Measurements from ENCODE around the gene KIF13A.

Gene KIF13A

DNA sequence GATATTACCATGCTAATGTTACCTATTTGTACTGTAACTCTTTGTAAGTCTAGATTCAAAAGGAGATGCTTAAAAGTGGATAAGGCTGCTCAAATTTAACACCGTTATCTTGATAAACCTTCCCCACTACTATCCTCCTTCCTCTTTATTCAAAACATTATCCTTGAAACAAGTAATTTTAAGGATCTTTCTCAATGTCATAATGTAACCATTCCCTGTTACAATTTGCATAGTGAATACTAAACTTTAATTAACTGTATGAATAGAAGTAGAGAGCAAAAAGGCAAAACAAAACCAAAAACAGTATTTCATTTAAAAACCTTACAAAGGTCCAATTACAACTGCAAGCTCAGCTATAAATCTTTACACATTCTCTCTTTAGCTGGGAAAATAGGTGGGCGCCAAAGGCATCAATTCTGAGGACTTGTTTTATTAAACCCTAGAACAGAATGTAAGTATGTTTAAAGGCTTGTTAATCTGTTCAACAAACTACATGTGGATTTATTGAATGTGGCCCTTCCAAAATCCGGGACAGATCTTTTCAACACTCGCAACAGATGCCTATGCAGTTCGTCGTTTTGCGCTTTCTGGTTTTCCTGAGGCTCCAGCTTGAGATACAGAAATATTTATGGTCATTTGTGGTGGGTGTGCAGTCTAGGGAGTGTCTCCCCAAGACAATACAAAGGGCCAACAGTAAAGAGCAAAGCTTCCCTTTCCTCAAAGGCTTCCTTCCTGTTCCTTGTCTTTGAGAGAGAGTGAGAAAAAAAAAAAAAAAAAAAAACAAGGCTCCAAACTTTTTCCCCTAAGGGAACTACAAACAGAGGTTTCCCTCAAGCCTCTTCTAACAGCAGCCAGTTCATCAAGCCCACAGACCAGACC lies 15.1 kb downstream of the KIF13A start:
- no peak overlapping the region for H3K23ac ChIP-seq (ENCODE audit: low read length)
- no peak overlapping the region for H2AK5ac ChIP-seq (ENCODE audit: low read length)
- peak overlapping the region; percentile 49 for H2BK120ac ChIP-seq (ENCODE audit: low read depth, low read length)
- no peak overlapping the region for H3K4me3 ChIP-seq (ENCODE audit: low read length)
- H3K79me1 ChIP-seq (ENCODE audit: low read length): peaks cover 16% of the 10 kb centered on the region
- no peaks in the 10 kb centered on the region for H3K27me3 ChIP-seq (ENCODE audit: insufficient read depth, low read length, poor library complexity)
- 100% methylated on average over 1 of the region's 7 CpGs for WGBS (ENCODE audit: extremely low coverage, insufficient coverage, low lambda C conversion rate)
- H3K79me2 ChIP-seq (ENCODE audit: control insufficient read depth, insufficient read depth, low read length): peaks cover 9% of the 10 kb centered on the region
- H3K4me1 ChIP-seq (ENCODE audit: control insufficient read depth, low read depth, low read length): peaks cover 8% of the 10 kb centered on the region
- no peak overlapping the region for H3K4ac ChIP-seq (ENCODE audit: low read depth, low read length)
- no peak overlapping the region for H3K27ac ChIP-seq (ENCODE audit: low read depth, low read length)
- no peaks in the 10 kb centered on the region for H3K36me3 ChIP-seq (ENCODE audit: control insufficient read depth, insufficient read depth, low read length)
- DNase-seq: peak; percentile 40
- H2BK5ac ChIP-seq (ENCODE audit: low read length): no peak overlapping the region
- H3K9ac ChIP-seq (ENCODE audit: low read length): peak overlapping the region; percentile 23
- H2BK15ac ChIP-seq (replicated peaks; ENCODE audit: low read depth): no peak overlapping the region
- H3K18ac ChIP-seq (ENCODE audit: low read length): peak overlapping the region; percentile 91
- no peak overlapping the region for H3K4me2 ChIP-seq (ENCODE audit: low read length)
- H4K5ac ChIP-seq (ENCODE audit: low read length): no peak overlapping the region
- H4K8ac ChIP-seq (ENCODE audit: low read depth, low read length): no peak overlapping the region
- peak overlapping the region; percentile 44 for H3K56ac ChIP-seq (ENCODE audit: low read length)

DNA sequence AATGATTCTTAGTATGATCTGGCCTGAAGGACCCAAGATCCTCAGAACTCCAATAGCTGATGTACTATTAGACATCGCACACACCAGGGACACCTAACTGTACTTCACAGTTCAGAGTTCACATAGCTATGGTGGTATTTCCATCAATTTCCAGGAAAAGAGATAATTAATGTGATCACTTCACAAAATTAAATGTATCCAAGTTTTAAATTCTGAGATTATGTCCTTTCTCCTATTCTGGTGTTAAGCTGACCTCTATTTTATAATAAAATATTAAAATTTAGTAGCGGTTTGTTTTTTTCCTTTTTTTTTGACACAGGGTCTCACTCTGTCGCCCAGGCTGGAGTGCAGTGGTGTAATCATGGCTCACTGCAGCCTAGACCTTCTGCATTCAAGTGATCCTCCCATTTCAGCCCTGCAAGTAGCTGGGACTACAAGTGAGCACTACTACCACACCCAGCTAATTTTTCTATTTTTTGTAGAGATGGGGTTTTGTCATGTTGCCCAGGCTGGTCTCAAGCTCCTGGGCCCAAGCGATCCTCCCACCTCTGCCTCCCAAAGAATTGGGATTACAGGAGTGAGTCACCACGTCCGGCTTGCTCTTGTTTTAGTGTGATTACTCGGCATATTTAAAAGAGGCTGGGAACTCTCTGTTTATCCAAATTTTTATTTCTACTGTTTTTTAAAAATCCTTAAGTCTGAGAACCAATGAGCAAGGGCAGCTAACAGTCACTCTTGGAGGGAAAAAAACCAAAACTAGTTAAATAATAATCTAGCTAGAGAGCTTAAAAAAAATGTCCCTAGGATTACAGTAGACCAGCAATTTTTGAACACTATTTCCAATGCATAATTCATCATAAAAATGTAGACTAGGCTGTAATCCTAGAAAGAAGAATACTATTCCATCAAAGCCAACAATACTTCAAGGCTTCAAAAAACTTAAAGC lies 16.0 kb downstream of the KIF13A start:
- Histone ChIP-seq H3K79me2 (ENCODE audit: control insufficient read depth, insufficient read depth, low read length) (peaks cover 9% of the 10 kb centered on the region), H3K27me3 (ENCODE audit: insufficient read depth, low read length, poor library complexity) (no peaks in the 10 kb centered on the region), H3K79me1 (ENCODE audit: low read length) (peaks cover 16% of the 10 kb centered on the region), H2AK5ac (ENCODE audit: low read length) (no peak overlapping the region), H4K5ac (ENCODE audit: low read length) (no peak overlapping the region), H2BK5ac (ENCODE audit: low read length) (no peak overlapping the region), H3K4me3 (ENCODE audit: low read length) (no peak overlapping the region), H3K56ac (ENCODE audit: low read length) (no peak overlapping the region), H3K36me3 (ENCODE audit: control insufficient read depth, insufficient read depth, low read length) (no peaks in the 10 kb centered on the region), H3K23ac (ENCODE audit: low read length) (no peak overlapping the region), H3K27ac (ENCODE audit: low read depth, low read length) (no peak overlapping the region), H4K8ac (ENCODE audit: low read depth, low read length) (no peak overlapping the region), H2BK120ac (ENCODE audit: low read depth, low read length) (no peak overlapping the region), H2BK15ac (replicated peaks; ENCODE audit: low read depth) (no peak overlapping the region), H3K9ac (ENCODE audit: low read length) (no peak overlapping the region), H3K4me2 (ENCODE audit: low read length) (no peak overlapping the region), H3K4ac (ENCODE audit: low read depth, low read length) (no peak overlapping the region), H3K18ac (ENCODE audit: low read length) (peak overlapping the region; percentile 60), H3K4me1 (ENCODE audit: control insufficient read depth, low read depth, low read length) (peaks cover 8% of the 10 kb centered on the region)
- WGBS (ENCODE audit: extremely low coverage, insufficient coverage, low lambda C conversion rate): no CpG with 5 or more reads among the region's 7 CpGs
- peak; percentile 62 for DNase-seq

DNA sequence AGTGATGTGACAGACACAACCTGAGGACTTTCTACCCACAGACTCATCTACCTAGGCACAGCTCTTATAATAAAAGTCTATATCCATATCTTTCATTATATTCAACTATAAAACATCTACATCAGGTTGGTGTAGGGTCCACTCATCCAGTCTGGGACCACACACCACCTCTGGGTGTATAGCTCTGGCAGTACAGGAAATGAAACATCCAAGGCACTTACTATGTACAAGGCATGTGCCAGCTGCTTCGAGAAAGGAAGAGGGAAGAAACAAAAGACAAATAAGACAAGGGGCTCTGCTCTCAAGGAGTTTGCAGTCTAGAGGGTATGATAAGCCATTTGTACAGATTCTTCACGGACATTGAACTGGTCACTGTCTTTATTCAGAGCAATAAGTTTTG lies 18.6 kb downstream of the KIF13A start:
- Histone ChIP-seq H2AK5ac (ENCODE audit: low read length) (no peak overlapping the region), H2BK15ac (replicated peaks; ENCODE audit: low read depth) (no peak overlapping the region), H3K4me1 (ENCODE audit: control insufficient read depth, low read depth, low read length) (peaks cover 8% of the 10 kb centered on the region), H3K79me2 (ENCODE audit: control insufficient read depth, insufficient read depth, low read length) (peaks cover 9% of the 10 kb centered on the region), H3K36me3 (ENCODE audit: control insufficient read depth, insufficient read depth, low read length) (no peaks in the 10 kb centered on the region), H2BK120ac (ENCODE audit: low read depth, low read length) (no peak overlapping the region), H3K27ac (ENCODE audit: low read depth, low read length) (no peak overlapping the region), H3K4me2 (ENCODE audit: low read length) (no peak overlapping the region), H3K79me1 (ENCODE audit: low read length) (peaks cover 14% of the 10 kb centered on the region), H3K23ac (ENCODE audit: low read length) (no peak overlapping the region), H3K4me3 (ENCODE audit: low read length) (no peak overlapping the region), H3K18ac (ENCODE audit: low read length) (no peak overlapping the region), H2BK5ac (ENCODE audit: low read length) (no peak overlapping the region), H3K56ac (ENCODE audit: low read length) (no peak overlapping the region), H3K9ac (ENCODE audit: low read length) (no peak overlapping the region), H4K5ac (ENCODE audit: low read length) (no peak overlapping the region), H3K27me3 (ENCODE audit: insufficient read depth, low read length, poor library complexity) (no peaks in the 10 kb centered on the region), H4K8ac (ENCODE audit: low read depth, low read length) (no peak overlapping the region), H3K4ac (ENCODE audit: low read depth, low read length) (no peak overlapping the region)
- WGBS (ENCODE audit: extremely low coverage, insufficient coverage, low lambda C conversion rate): no CpG with 5 or more reads among the region's 2 CpGs
- DNase-seq: no peak

DNA sequence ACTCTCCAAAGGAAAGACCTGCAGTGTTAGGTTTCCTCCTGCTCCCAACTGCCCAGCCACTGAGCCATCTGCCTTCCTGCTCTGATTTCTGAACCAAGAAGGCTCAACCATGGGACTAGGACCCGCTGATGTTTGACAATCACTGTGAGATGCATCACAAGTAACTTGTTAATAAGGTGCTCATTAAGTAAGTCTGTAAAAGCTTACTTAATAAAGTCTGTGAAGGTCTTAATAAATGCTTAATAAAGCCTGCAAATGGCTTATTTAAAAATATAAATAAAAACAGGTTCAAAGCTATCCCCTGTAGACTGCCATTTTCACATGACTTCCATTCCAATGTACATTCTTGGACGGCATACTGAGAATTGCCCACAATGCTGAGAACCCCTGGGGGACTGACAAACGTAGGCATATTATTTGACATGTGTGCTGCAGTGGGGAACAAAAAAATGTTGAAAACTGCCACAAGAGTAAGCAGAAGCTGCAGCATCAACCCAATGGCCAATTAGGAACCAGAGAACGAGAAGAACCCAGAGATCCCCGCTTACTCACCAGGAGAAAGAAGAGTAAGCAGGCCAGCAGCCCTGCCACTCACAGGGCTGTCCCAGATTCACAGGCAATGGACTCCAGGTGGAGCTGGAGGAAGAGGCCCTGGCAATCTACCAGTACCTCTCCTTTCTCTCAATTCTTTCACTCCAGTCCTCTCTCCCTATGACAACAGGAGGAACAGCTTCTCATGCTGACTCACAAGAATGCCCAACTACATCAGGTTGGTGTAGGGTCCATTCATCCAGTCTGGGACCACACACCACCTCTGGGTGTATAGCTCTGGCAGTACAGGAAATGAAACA lies 19.5 kb downstream of the KIF13A start:
- no peak overlapping the region for H3K4me2 ChIP-seq (ENCODE audit: low read length)
- H3K79me1 ChIP-seq (ENCODE audit: low read length): peaks cover 15% of the 10 kb centered on the region
- no peak overlapping the region for H3K56ac ChIP-seq (ENCODE audit: low read length)
- no peak overlapping the region for H4K8ac ChIP-seq (ENCODE audit: low read depth, low read length)
- no peak overlapping the region for H2BK5ac ChIP-seq (ENCODE audit: low read length)
- no peak overlapping the region for H3K23ac ChIP-seq (ENCODE audit: low read length)
- H2AK5ac ChIP-seq (ENCODE audit: low read length): no peak overlapping the region
- peaks cover 9% of the 10 kb centered on the region for H3K79me2 ChIP-seq (ENCODE audit: control insufficient read depth, insufficient read depth, low read length)
- no peak overlapping the region for H3K4me3 ChIP-seq (ENCODE audit: low read length)
- no peak overlapping the region for H2BK15ac ChIP-seq (replicated peaks; ENCODE audit: low read depth)
- H3K27me3 ChIP-seq (ENCODE audit: insufficient read depth, low read length, poor library complexity): no peaks in the 10 kb centered on the region
- no peaks in the 10 kb centered on the region for H3K36me3 ChIP-seq (ENCODE audit: control insufficient read depth, insufficient read depth, low read length)
- no peak overlapping the region for H2BK120ac ChIP-seq (ENCODE audit: low read depth, low read length)
- H4K5ac ChIP-seq (ENCODE audit: low read length): no peak overlapping the region
- H3K9ac ChIP-seq (ENCODE audit: low read length): no peak overlapping the region
- H3K18ac ChIP-seq (ENCODE audit: low read length): no peak overlapping the region
- peak; percentile 26 for DNase-seq
- no CpG with 5 or more reads among the region's 5 CpGs for WGBS (ENCODE audit: extremely low coverage, insufficient coverage, low lambda C conversion rate)
- H3K4me1 ChIP-seq (ENCODE audit: control insufficient read depth, low read depth, low read length): peaks cover 5% of the 10 kb centered on the region
- no peak overlapping the region for H3K27ac ChIP-seq (ENCODE audit: low read depth, low read length)
- no peak overlapping the region for H3K4ac ChIP-seq (ENCODE audit: low read depth, low read length)

DNA sequence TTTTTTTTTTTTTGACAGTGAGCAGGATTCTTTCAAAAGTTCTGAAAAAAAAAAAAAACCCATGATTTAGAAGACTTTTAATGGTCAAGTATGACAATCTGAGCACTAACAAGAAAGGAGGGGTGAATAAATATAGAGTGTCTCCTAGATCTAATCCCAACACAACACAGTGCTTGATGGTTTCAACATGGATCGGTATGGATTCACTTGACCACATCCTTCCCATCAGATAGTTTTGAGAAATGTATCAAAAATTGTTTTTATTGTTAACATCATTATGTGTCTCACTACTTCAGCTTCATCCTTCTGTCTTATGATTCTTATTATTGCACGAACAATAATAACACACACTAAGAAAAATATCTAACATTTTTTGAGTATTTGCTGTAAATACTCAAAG lies 21.0 kb downstream of the KIF13A start:
- no peak overlapping the region for H4K5ac ChIP-seq (ENCODE audit: low read length)
- H3K79me2 ChIP-seq (ENCODE audit: control insufficient read depth, insufficient read depth, low read length): peaks cover 9% of the 10 kb centered on the region
- H3K27ac ChIP-seq (ENCODE audit: low read depth, low read length): no peak overlapping the region
- no peak for DNase-seq
- no peak overlapping the region for H3K23ac ChIP-seq (ENCODE audit: low read length)
- H2AK5ac ChIP-seq (ENCODE audit: low read length): no peak overlapping the region
- no peak overlapping the region for H3K4ac ChIP-seq (ENCODE audit: low read depth, low read length)
- no peak overlapping the region for H3K56ac ChIP-seq (ENCODE audit: low read length)
- no peaks in the 10 kb centered on the region for H3K27me3 ChIP-seq (ENCODE audit: insufficient read depth, low read length, poor library complexity)
- H3K18ac ChIP-seq (ENCODE audit: low read length): no peak overlapping the region
- no peaks in the 10 kb centered on the region for H3K36me3 ChIP-seq (ENCODE audit: control insufficient read depth, insufficient read depth, low read length)
- H2BK5ac ChIP-seq (ENCODE audit: low read length): no peak overlapping the region
- H4K8ac ChIP-seq (ENCODE audit: low read depth, low read length): no peak overlapping the region
- no peak overlapping the region for H2BK120ac ChIP-seq (ENCODE audit: low read depth, low read length)
- no peak overlapping the region for H2BK15ac ChIP-seq (replicated peaks; ENCODE audit: low read depth)
- WGBS (ENCODE audit: extremely low coverage, insufficient coverage, low lambda C conversion rate): no CpG with 5 or more reads among the region's 2 CpGs
- H3K4me2 ChIP-seq (ENCODE audit: low read length): no peak overlapping the region
- H3K9ac ChIP-seq (ENCODE audit: low read length): no peak overlapping the region
- no peak overlapping the region for H3K4me3 ChIP-seq (ENCODE audit: low read length)
- peaks cover 14% of the 10 kb centered on the region for H3K79me1 ChIP-seq (ENCODE audit: low read length)
- no peaks in the 10 kb centered on the region for H3K4me1 ChIP-seq (ENCODE audit: control insufficient read depth, low read depth, low read length)
